Retinal pigment epithelial cell (primary cell): Measurements from ENCODE around the gene RANBP9.
A peak's percentile ranks its signal among the peaks of the same experiment; 100 is the strongest.

Source experiments
- DNase-seq: peaks from one replicate; pipeline ENCODE4 v3.0.0-alpha.2; 2010; ENCODE audit warnings: low read depth
- H3K4me3 ChIP-seq: 2 replicates; pipeline ENCODE4 v1.5.1; 2011; ENCODE audit warnings: mild to moderate bottlenecking, low read length, control low read depth, moderate library complexity
- TF ChIP-seq, protein P1 (sequence below): conservative IDR thresholded peaks from 2 replicates; pipeline ENCODE4 v1.5.1; 2011; ENCODE audit warnings: low read depth, low read length, control low read depth, inconsistent platforms

The RANBP9 gene

DNA sequence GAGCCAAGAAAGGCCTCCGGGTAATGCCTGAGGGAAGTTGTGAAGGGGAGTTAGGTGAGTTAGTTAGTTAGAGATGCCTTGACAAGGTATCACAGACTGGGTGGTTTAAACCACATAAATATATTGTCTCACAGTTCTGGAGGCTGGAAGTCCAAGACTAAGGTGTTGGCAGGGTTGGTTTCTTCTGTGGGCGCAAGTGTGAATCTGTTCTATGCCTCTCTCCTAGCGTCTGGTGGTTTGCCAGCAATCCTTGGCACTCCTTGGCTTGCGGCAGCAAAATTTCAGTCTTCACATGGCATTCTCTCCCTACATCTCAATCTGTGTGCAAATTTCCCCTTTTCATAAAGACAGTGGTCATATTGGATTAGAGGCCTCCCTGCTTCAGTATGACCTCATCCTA is 29.7 kb upstream of the RANBP9 start:
- no peak for DNase-seq
- TF ChIP-seq, protein P1, sequence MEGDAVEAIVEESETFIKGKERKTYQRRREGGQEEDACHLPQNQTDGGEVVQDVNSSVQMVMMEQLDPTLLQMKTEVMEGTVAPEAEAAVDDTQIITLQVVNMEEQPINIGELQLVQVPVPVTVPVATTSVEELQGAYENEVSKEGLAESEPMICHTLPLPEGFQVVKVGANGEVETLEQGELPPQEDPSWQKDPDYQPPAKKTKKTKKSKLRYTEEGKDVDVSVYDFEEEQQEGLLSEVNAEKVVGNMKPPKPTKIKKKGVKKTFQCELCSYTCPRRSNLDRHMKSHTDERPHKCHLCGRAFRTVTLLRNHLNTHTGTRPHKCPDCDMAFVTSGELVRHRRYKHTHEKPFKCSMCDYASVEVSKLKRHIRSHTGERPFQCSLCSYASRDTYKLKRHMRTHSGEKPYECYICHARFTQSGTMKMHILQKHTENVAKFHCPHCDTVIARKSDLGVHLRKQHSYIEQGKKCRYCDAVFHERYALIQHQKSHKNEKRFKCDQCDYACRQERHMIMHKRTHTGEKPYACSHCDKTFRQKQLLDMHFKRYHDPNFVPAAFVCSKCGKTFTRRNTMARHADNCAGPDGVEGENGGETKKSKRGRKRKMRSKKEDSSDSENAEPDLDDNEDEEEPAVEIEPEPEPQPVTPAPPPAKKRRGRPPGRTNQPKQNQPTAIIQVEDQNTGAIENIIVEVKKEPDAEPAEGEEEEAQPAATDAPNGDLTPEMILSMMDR = no peak

DNA sequence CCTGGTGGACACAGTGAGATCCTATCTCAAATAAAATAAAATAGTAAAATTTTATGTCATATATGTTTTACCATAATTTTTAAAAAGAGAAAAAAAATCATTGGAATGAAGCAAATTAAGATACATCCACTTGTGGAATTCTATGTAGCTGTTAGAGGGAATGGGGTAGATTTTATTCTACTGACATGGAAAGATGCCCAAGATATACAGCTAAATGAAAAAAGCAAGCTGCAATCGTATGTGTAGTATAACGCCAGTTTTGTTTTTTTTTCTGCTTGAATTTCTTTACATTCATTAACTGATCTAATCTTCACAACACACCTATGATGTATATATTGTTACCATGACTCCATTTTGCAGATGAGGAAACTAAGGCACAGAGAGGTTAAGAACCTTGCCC is 23.4 kb upstream of the RANBP9 start:
- no peak for DNase-seq
- no peak overlapping the region for H3K4me3 ChIP-seq
- TF ChIP-seq, protein P1 = no peak

More for the DNA sequence above, 29.7 kb upstream of the RANBP9 start:
- H3K4me3 ChIP-seq = no peak overlapping the region

DNA sequence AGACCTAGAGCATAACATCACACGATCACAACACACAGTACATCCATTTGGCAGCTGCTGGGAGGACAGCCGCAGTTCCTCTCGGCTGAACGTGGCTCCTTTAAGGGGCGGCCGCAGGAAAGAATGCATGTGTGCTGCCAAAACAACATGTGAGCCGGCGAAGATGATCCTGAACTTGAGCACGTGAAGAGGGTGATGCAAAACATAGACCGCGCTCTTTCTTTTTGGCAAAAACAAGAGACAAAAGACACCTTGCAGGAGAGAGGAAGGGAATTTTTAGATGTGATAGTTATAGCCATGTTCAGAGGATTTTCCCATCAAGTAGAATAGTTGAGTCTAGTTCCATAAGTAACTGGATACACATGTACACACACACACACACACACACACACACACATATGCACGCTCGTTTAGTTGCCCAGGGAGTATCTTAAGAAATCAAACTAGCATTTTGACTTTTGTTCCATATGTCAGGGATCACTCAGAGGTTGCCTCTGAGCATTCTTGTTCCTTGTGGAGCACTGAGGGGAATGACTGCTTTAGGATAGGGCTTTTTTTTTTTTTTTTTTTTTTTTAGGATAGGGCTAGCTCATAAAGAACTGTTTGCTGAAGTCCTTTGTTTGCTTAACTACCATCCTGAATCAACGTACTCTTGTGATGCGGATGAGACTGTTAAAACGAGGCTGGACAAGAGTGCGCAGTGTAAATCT is 21.7 kb upstream of the RANBP9 start:
- H3K4me3 ChIP-seq = peak overlapping the region; percentile 23
- no peak for DNase-seq
- TF ChIP-seq, protein P1 = no peak

DNA sequence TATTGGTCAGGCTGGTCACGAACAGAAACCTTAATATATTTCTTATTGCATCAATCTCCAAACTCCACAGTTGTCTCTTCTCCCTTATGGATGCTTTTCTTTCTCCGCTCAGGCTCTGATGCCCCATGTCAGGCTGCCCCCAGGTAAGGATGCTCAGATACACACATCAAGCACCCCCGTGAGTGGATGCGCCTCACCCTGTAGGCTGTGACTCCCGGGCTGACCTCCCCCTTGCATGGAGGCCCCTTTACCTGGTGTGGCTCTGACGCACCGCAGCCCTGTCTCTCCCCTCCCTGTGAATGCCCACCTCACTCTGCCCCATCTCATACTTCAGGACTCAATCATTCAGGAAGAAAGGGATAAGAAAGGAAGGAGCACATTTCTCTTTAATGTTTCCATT is 19.1 kb upstream of the RANBP9 start:
- H3K4me3 ChIP-seq = no peak overlapping the region
- DNase-seq = no peak
- TF ChIP-seq, protein P1 = no peak

DNA sequence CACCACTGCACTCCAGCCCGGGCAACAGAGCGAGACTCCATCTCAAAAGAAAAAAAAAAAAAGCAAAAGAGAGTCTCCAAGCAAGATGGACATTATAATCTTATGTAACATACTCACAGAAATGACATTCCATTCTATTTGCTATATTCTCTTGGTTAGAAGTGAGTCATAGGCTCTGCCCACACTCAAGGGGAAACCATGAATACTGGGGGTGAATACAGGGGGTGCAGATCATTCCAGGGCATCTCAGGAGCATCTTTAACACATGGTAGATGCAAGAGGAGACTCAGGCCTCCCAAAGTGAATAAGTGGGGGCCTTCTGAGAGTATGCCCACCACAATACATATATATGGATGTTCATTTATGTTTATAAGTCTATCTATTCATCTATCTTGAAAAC is 18.3 kb upstream of the RANBP9 start:
- TF ChIP-seq, protein P1 = no peak
- no peak for DNase-seq
- no peak overlapping the region for H3K4me3 ChIP-seq

DNA sequence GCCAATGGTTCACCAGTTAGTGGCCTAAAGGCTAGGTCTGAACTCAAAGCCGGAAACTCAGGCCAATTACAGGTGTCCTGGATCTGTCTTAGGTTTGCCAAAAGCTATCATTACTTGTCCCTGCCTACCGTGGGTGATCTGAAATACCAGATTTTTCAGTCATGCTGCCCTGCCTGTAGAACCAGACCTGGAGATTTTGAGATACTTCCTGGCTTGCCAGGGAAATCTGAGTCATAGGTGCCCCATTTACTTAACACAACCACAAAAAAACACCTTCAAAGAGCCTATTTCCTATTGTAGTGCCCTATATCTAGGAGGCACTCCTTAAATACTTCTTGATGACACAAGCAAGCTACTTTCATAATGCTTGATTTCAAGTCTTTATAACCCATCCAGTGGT is 13.9 kb upstream of the RANBP9 start:
- no peak overlapping the region for H3K4me3 ChIP-seq
- TF ChIP-seq, protein P1 = no peak
- no peak for DNase-seq

DNA sequence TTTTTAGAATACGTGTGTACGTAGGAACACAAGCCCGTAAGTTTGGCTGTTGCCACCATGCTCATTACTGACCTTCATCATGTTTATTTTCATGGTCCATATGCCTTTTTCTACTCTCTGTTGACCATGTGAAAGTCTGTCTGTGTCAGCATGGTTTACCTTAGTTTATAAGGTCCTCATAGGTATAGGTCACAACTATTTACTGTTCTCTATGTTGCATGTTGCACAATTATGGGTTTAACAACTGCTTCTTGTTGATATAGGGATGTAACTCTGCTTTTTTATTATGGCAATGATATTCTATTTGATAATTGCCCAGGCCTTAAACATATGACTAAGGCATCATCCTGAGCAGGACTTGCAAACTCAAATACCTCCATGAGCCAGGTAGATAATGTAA is 13.4 kb upstream of the RANBP9 start:
- no peak overlapping the region for H3K4me3 ChIP-seq
- TF ChIP-seq, protein P1 = no peak
- no peak for DNase-seq
